Adrenal gland (tissue), 12 donors: ENCODE measurements around the gene GDF7. TPM values are rescaled to one million over a fixed set of nuclear protein-coding genes. Genes with fewer than 3 reads are reported as not detected.
A peak's percentile ranks its signal among the peaks of the same experiment; 100 is the strongest.

ENCODE experiments used
- DNase-seq, 7 donors: peaks; one replicate each; pipeline ENCODE4 v3.0.0-alpha.2; 2019 to 2020
- H3K27ac ChIP-seq, 5 donors: fragments of 200-600 bp; sonication (generic) in 4 of 5; 1 replicate in 3 of 5; 2 replicates in 2 of 5; pipeline versions ENCODE4 v1.5.1 to v1.8.0; 2016 to 2020; ENCODE audit warnings: mild to moderate bottlenecking in 1 of 5
- H3K27me3 ChIP-seq: fragments of 200-600 bp; 2 replicates; pipeline ENCODE4 v1.8.0; 2021
- H3K36me3 ChIP-seq, 2 donors: fragments of 200-600 bp; replicated peaks in 1 of 2; 1 replicate in 1 of 2; 2 replicates in 1 of 2; pipeline versions ENCODE4 v1.5.1 to v1.8.0; 2018 to 2022
- H3K4me1 ChIP-seq, 2 donors: fragments of 200-600 bp; replicated peaks in 1 of 2; 1 replicate in 1 of 2; 2 replicates in 1 of 2; pipeline versions ENCODE4 v1.5.1 to v1.8.0; 2018 to 2021
- H3K4me3 ChIP-seq, 4 donors: fragments of 200-600 bp; sonication (generic) in 3 of 4; one replicate each; pipeline ENCODE4 v1.5.1; 2016 to 2018
- H3K9me3 ChIP-seq, 3 donors: fragments of 200-600 bp; sonication (generic) in 1 of 3; replicated peaks in 1 of 3; 1 replicate in 2 of 3; 2 replicates in 1 of 3; pipeline versions ENCODE4 v1.5.1 to v1.8.0; 2016 to 2021
- CTCF ChIP-seq, 6 experiments: fragments of 450-650 bp in 4 of 6; fragments of 200-600 bp in 2 of 6; sonication (generic) in 1 of 6; IDR thresholded peaks; 1 replicate in 5 of 6; 2 replicates in 1 of 6; pipeline versions ENCODE4 v1.5.1 to v1.8.0; 2016 to 2021; ENCODE audit warnings: antibody characterized with exemption in 6 of 6, mild to moderate bottlenecking in 2 of 6, moderate library complexity in 1 of 6
- POLR2A ChIP-seq, 2 donors: fragments of 450-650 bp; IDR thresholded peaks; one replicate each; pipeline ENCODE4 v1.6.1; 2017; ENCODE audit warnings: antibody characterized with exemption in 2 of 2, mild to moderate bottlenecking in 2 of 2, moderate library complexity in 1 of 2
- WGBS, 4 donors: extraction: QIAGEN DNeasy Blood & Tissue Kit in 2 of 4; methylation state at CpG; one replicate each; pipeline versions ENCODE4 v1.1.5 to v1.1.7; 2013 to 2017; 5-methylcytosine and 5-hydroxymethylcytosine counted together
- intact Hi-C, 2 donors: fragments of 100-400 bp; cut with DNase I; formaldehyde crosslinking; loops; one replicate each; pipeline versions ENCODE4 v1.14.1 to v1.15.0; 2022 to 2023
- polyA plus RNA-seq, 3 donors: library from polyadenylated mRNA; stranded (reverse); fragments of 200-250 nt in 2 of 3; fragments of 350-450 nt in 1 of 3; fragmentation: Illumina TruSeq in 1 of 3; extraction: RNeasy Lipid Tissue Mini Kit (QIAGEN cat#74804) in 1 of 3; gene quantifications; one replicate each; pipeline ENCODE4 v1.2.3, GENCODE V29; 2013 to 2014
- total RNA-seq, 9 donors: library from RNA; depleted of rRNA in 4 of 9; stranded (reverse); fragments of >200 nt in 4 of 9; fragments of 120-200 nt in 1 of 9; fragmentation: NEBNext Ultra II Directional in 1 of 9; extraction: Animal tissue kit (Norgen Biotek cat#: 25700) in 1 of 9; gene quantifications; one replicate each; pipeline versions ENCODE4 v1.1.0 to v1.2.4, GENCODE V29; 2013 to 2023
- donor health status: healthy with polysubstance abuse.
- donor health status: Bipolar disorder and iron deficiency.
- donor health status: DM: yes; HTN: yes; CAD: no.
- donor health status: DM: no; HTN: no; CAD: no.
- donor health status: DM: no; HTN: no; CAD: no.
- donor health status: DM: yes; HTN: yes; CAD: no.

GDF7 gene
- total and polyA plus RNA-seq, 12 donors = 0.17 to 1.8 (median 0.46) TPM

- intact Hi-C loops = loop anchor here in 1 of 2 donors (5.0 to 10.0 kb wide), 2 partner anchors 130 to 187 kb away; partner anchors contain the start of gene RHOB
- Histone ChIP-seq H3K4me1 (peaks cover 10 to 39% of the 10 kb centered on the region in 2 donors), H3K4me3 (no peak overlapping the region), H3K9me3 (no peaks in the 10 kb centered on the region), H3K27me3 (no peaks in the 10 kb centered on the region), H3K27ac (peak overlapping the region; percentile 20 to 97 (median 41)), H3K36me3 (peaks cover 0 to 9% of the 10 kb centered on the region in 2 donors)
- WGBS, 4 donors = 70 to 74% (median 72%) methylated on average over 7 to 9 of the region's 9 CpGs
- TF ChIP-seq CTCF (IDR thresholded peaks at IDR 0.05) = no peak
- TF ChIP-seq POLR2A (IDR thresholded peaks at IDR 0.05) = no peak
- DNase-seq = peak in 4 of 7 donors; percentile 55 to 80 (median 61)
Observed at GRCh38 chr2:20634507-20635112, 32.3 kb upstream of the GDF7 start.

- Histone ChIP-seq H3K4me1 (peaks cover 10 to 39% of the 10 kb centered on the region in 2 donors), H3K27me3 (no peaks in the 10 kb centered on the region), H3K9me3 (no peaks in the 10 kb centered on the region), H3K4me3 (no peak overlapping the region), H3K27ac (peak overlapping the region in 4 of 5 donors; percentile 20 to 97 (median 78)), H3K36me3 (peaks cover 0 to 14% of the 10 kb centered on the region in 2 donors)
- TF ChIP-seq CTCF (IDR thresholded peaks at IDR 0.05) (no peak), POLR2A (IDR thresholded peaks at IDR 0.05) (no peak)
- no peak for DNase-seq
- WGBS, 4 donors = 76 to 85% (median 82%) methylated on average over 5 of the region's 5 CpGs
- intact Hi-C loops = loop anchor here in 1 of 2 donors (5.0 to 10.0 kb wide), 2 partner anchors 130 to 188 kb away; partner anchors contain the start of gene RHOB
Observed at GRCh38 chr2:20635113-20635510, 31.8 kb upstream of the GDF7 start.

- Histone ChIP-seq H3K27ac (peak overlapping the region; percentile 1 to 97 (median 61)), H3K4me1 (peaks cover 16 to 43% of the 10 kb centered on the region in 2 donors), H3K4me3 (no peak overlapping the region), H3K36me3 (peaks cover 0 to 22% of the 10 kb centered on the region in 2 donors), H3K27me3 (no peaks in the 10 kb centered on the region), H3K9me3 (no peaks in the 10 kb centered on the region)
- intact Hi-C loops = loop anchor here (2.0 to 10.0 kb wide), 3 partner anchors 131 to 193 kb away; partner anchors contain the start of gene RHOB (in 1 of the 2)
- peak; percentile 86 to 94 (median 90) for DNase-seq
- 31 to 53% (median 32%) methylated on average over 14 to 32 of the region's 32 CpGs for WGBS, 4 donors
- peak; percentile 87 to 99 (median 96) for TF ChIP-seq CTCF (IDR thresholded peaks at IDR 0.05)
- no peak for TF ChIP-seq POLR2A (IDR thresholded peaks at IDR 0.05)
Observed at GRCh38 chr2:20635675-20636584, 31.0 kb upstream of the GDF7 start.

- peaks cover 0 to 22% of the 10 kb centered on the region in 2 donors for H3K36me3 ChIP-seq
- H3K27ac ChIP-seq = peak overlapping the region; percentile 45 to 97 (median 67)
- no peaks in the 10 kb centered on the region for H3K27me3 ChIP-seq
- peak in 6 of 7 donors; percentile 74 to 86 (median 79) for DNase-seq
- TF ChIP-seq CTCF (IDR thresholded peaks at IDR 0.05) = no peak
- peak in 1 of 2 donors; percentile 14 for TF ChIP-seq POLR2A (IDR thresholded peaks at IDR 0.05)
- intact Hi-C loops = loop anchor here (2.0 to 10.0 kb wide), 3 partner anchors 132 to 194 kb away; partner anchors contain the start of gene RHOB (in 1 of the 2)
- H3K4me1 ChIP-seq = peaks cover 23 to 52% of the 10 kb centered on the region in 2 donors
- no peaks in the 10 kb centered on the region for H3K9me3 ChIP-seq
- 37 to 48% (median 46%) methylated on average over 4 to 13 of the region's 13 CpGs for WGBS, 4 donors
- no peak overlapping the region for H3K4me3 ChIP-seq
Observed at GRCh38 chr2:20637147-20637546, 29.8 kb upstream of the GDF7 start.
